Measurements from ENCODE around the gene ZNF236. TPM values are rescaled to one million over a fixed set of nuclear protein-coding genes. Genes with fewer than 3 reads are reported as not detected.
"Not testable (repeated sequence)": the region's sequence is repeated elsewhere in the genome, so short reads cannot be mapped to it uniquely, and the experiment has no call there.

ZNF236 gene
- total RNA-seq, 4 donors from 2014 or later, result 6.2 to 16.5 (median 10.7) TPM

GRCh38 chr18:76963936-76964335 is 141.6 kb downstream of the ZNF236 start:
- Histone ChIP-seq H3K9me3 (no peaks in the 10 kb centered on the region), H3K27me3 (no peaks in the 10 kb centered on the region), H3K4me1 (no peaks in the 10 kb centered on the region), H3K4me3 (no peak overlapping the region), H3K27ac (no peak overlapping the region), H3K36me3 (peaks cover 0 to 64% (median 10%) of the 10 kb centered on the region in 3 donors)
- 87 to 97% methylated on average over 2 of the region's 2 CpGs for WGBS, 2 donors
- DNase-seq, result no peak
- TF ChIP-seq POLR2A (IDR thresholded peaks at IDR 0.05), result no peak
- no peak for TF ChIP-seq CTCF (IDR thresholded peaks at IDR 0.05)
- intact Hi-C loops (cut with DNase I), result no loop called here

GRCh38 chr18:76965555-76966151 is 143.3 kb downstream of the ZNF236 start:
- 86 to 92% methylated on average over 6 to 10 of the region's 11 CpGs for WGBS, 2 donors

GRCh38 chr18:76967299-76967698 is 144.9 kb downstream of the ZNF236 start:
- H3K4me1 ChIP-seq; H3K9me3 ChIP-seq; H3K27me3 ChIP-seq; H3K27ac ChIP-seq; H3K4me3 ChIP-seq; DNase-seq; intact Hi-C loops (cut with DNase I): not testable (repeated sequence)
- peaks cover 0 to 42% (median 0%) of the 10 kb centered on the region in 3 donors for H3K36me3 ChIP-seq

More at GRCh38 chr18:76965555-76966151, 143.3 kb downstream of the ZNF236 start:
- DNase-seq; H3K27me3 ChIP-seq; H3K27ac ChIP-seq; H3K9me3 ChIP-seq; intact Hi-C loops (cut with DNase I); H3K4me1 ChIP-seq; H3K4me3 ChIP-seq: not testable (repeated sequence)
- H3K36me3 ChIP-seq, result peaks cover 0 to 53% (median 2%) of the 10 kb centered on the region in 3 donors

GRCh38 chr18:76967721-76968472 is 145.5 kb downstream of the ZNF236 start:
- TF ChIP-seq CTCF (IDR thresholded peaks at IDR 0.05) (no peak), POLR2A (IDR thresholded peaks at IDR 0.05) (no peak)
- DNase-seq, result no peak
- intact Hi-C loops (cut with DNase I), result no loop called here
- no peak overlapping the region for H3K27ac ChIP-seq
- H3K36me3 ChIP-seq, result peaks cover 0 to 37% (median 0%) of the 10 kb centered on the region in 3 donors
- H3K4me1 ChIP-seq, result peaks cover 0 to 9% (median 3%) of the 10 kb centered on the region in 3 donors
- 62 to 71% methylated on average over 13 to 17 of the region's 17 CpGs for WGBS, 2 donors
- no peaks in the 10 kb centered on the region for H3K9me3 ChIP-seq
- H3K4me3 ChIP-seq, result no peak overlapping the region
- H3K27me3 ChIP-seq, result no peaks in the 10 kb centered on the region

- Histone ChIP-seq H3K36me3 (peaks cover 0 to 34% (median 0%) of the 10 kb centered on the region in 3 donors), H3K4me3 (no peak overlapping the region), H3K27ac (no peak overlapping the region), H3K9me3 (no peaks in the 10 kb centered on the region), H3K27me3 (no peaks in the 10 kb centered on the region), H3K4me1 (peaks cover 0 to 20% (median 5%) of the 10 kb centered on the region in 3 donors)
- intact Hi-C loops (cut with DNase I), result no loop called here
- DNase-seq, result no peak
- TF ChIP-seq CTCF (IDR thresholded peaks at IDR 0.05), result no peak
- no peak for TF ChIP-seq POLR2A (IDR thresholded peaks at IDR 0.05)
- 72 to 88% methylated on average over 9 to 11 of the region's 11 CpGs for WGBS, 2 donors
These were observed 148.6 kb downstream of the ZNF236 start for GRCh38 chr18:76970770-76971559.

- no peak for DNase-seq
- intact Hi-C loops (cut with DNase I), result no loop called here
- TF ChIP-seq POLR2A (IDR thresholded peaks at IDR 0.05) (no peak), CTCF (IDR thresholded peaks at IDR 0.05) (no peak)
- Histone ChIP-seq H3K4me1 (peaks cover 0 to 24% (median 5%) of the 10 kb centered on the region in 3 donors), H3K9me3 (no peaks in the 10 kb centered on the region), H3K4me3 (no peak overlapping the region), H3K27me3 (no peaks in the 10 kb centered on the region), H3K36me3 (peaks cover 0 to 27% (median 0%) of the 10 kb centered on the region in 3 donors), H3K27ac (no peak overlapping the region)
- WGBS, 2 donors, result 54 to 55% methylated on average over 4 to 6 of the region's 6 CpGs
These were observed 149.9 kb downstream of the ZNF236 start for GRCh38 chr18:76972241-76972640.
